Measurements from ENCODE around the gene IGFBP7.

Gene IGFBP7

GRCh38 chr4:57040510-57040909, 69.7 kb downstream of the IGFBP7 start:
- no peak for ATAC-seq
- no peak for DNase-seq

GRCh38 chr4:57039345-57039744, 70.8 kb downstream of the IGFBP7 start:
- DNase-seq: no peak
- no peak for ATAC-seq

- DNase-seq (peak; percentile 58), ATAC-seq (peak; percentile 61)
Measured at GRCh38 chr4:57037982-57038604, 72.1 kb downstream of the IGFBP7 start.

- no peak for DNase-seq
- ATAC-seq: no peak
Measured at GRCh38 chr4:57034520-57034919, 75.7 kb downstream of the IGFBP7 start.

DNA sequence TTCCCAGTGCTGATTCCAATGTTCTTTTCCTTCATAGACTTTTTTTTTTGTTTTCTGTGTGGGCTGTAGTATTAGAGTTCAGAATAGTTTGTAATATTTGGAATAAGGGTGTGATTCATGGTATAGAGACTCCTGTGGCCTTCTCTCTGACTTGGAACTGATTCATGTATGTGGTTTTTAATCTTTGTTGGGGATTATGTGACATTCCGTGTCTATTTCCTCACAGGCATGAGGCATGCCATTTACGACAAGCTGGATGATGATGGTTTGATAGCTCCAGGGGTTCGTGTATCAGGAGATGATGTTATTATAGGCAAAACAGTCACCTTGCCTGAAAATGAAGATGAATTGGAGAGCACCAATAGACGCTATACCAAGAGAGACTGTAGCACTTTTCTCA, 87.1 kb downstream of the IGFBP7 start:
- DNase-seq: no peak

DNA sequence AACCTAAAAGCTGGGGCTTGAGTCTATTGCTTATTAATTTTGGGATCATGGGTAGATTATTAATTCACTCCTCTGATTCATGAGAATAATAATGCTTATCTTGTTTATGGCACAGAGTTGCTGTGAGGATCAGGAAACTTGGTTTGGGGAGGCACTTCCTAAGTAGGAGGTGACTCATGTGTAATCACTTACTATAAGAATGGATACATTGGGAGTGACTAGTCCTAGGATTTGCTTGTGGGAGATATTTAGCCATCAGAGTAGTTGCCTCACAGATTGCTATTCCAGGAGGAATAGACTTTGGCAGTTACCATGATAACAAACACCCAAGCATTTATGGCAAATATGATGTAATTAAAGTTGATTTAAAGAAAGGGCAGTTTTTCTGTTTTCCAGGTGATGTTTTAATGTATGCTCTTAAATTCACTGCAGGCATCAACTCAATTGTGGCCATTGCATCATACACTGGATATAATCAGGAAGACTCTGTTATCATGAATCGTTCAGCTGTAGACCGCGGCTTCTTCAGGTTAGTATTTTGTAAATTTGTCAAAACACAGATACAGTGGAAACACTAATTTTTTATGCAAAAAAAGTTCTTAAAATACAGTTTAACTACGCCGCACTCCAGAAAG, 89.6 kb downstream of the IGFBP7 start:
- ATAC-seq (no peak), DNase-seq (no peak)

More for the DNA sequence above, 87.1 kb downstream of the IGFBP7 start:
- ATAC-seq: no peak

GRCh38 chr4:57018980-57019379, 91.2 kb downstream of the IGFBP7 start:
- ATAC-seq: no peak
- no peak for DNase-seq

DNA sequence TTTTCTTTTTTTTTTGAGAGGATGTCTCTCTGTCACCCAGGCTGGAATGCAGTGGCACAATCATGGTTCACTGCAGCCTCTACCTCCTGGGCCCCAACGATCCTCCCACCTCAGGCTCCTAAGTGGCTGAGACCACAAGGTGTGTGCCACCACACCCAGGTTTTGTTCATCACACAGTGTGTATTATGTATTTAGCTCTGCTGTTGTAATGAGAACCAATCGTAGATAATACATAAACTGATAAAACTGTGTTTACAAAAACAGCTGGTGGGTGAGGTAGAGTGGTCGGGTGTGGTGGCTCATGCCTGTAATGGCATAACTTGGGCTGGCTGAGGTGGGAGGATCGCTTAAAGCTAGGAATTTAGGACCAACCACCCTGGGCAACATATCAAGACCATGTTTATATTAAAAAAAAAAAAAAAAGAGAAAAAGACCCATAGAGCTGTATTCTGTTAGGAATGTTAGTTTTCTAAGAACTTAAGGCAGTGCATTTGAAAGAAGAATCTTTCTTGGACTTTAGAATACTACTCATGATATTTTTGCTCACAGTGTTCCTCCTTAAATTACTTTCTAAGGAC, 96.6 kb downstream of the IGFBP7 start:
- no peak for DNase-seq
- ATAC-seq: no peak

GRCh38 chr4:56999751-57000150, 110.4 kb downstream of the IGFBP7 start:
- DNase-seq (no peak), ATAC-seq (no peak)

- DNase-seq: no peak
- ATAC-seq: no peak
Measured at GRCh38 chr4:56995525-56995924, 114.7 kb downstream of the IGFBP7 start.

DNA sequence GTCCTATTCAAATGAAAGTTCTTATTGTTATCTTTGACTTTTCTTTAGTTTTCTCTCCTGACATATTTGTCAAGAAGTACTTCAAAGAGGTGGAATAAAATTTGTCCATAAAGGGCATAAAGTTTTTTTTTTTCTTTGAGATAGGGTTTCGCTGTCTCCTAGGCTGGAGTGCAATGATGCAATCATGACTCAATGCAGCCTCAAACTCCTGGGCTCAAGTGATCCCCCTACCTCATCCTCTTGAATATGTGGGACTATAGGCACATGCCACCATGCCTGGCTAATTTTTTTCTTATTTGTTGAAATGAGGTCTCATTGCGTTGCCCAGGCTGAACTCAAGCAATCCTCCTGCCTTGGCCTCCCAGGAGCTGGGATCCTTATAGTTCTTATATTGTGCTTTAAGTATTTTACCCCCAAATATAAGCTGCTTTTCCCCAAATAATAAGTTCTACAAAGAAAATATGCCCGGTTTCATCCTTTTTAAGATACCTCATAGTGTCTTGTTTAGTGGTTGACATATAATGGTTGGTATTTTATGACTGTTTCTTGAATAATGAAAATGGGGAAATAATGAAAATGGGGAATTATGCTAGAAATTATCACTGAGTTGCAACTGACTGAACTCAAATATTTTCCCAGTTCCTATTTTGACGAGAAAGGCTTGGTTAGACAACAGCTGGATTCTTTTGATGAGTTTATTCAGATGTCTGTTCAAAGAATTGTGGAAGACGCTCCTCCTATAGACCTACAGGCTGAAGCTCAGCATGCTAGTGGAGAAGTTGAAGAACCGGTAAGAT, 119.9 kb downstream of the IGFBP7 start:
- no peak for DNase-seq
- ATAC-seq: no peak

DNA sequence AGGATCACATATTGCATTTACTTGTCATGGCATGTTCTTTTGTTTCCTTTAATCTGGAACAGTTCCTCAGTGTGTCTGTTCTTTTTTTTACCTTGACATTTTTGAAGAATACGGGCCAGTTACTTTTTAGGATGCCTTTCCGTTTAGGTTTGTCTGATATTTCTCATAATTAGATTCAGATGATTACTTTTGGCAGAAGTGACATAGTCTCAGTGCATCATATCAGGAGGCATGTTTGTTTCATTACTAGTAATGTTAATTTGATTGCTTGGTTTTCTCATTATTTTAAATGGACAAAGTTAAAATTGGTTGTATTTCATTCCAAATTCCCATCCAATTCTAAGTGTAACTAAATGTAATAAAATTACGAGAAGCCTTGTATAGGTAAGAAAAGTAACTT, 123.2 kb downstream of the IGFBP7 start:
- DNase-seq: no peak
- no peak for ATAC-seq

GRCh38 chr4:56986192-56986591, 124.0 kb downstream of the IGFBP7 start:
- no peak for ATAC-seq

DNA sequence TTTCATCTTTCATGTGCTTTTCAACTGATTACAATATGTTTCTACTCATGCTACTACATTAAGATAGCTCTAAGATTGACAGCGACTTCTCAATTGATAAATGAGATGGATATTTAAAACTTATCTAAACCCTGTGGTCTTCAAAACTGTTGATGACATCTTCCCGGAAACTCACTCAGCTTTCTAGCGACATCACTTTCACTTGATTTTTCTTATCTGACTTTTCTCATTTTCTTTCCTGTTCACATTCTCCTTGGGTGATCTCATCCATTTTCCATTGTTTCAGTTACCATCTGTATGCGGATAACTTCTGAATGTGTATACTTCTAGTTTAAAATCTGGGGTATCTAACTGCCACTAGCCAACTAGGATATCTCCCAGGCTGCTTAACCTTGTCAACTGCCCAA, 128.4 kb downstream of the IGFBP7 start:
- ATAC-seq: no peak

More at GRCh38 chr4:56986192-56986591, 124.0 kb downstream of the IGFBP7 start:
- no peak for DNase-seq

More for the DNA sequence above, 128.4 kb downstream of the IGFBP7 start:
- DNase-seq: no peak

Data from stimulated activated naive CD8-positive, alpha-beta T cell treated with anti-CD3 and anti-CD28 coated beads, Interleukin-15, Interleukin-2, amounts not matched to agents 100 U/mL and 50 U/mL, for 24 hours (primary cell).